Stomach (tissue), 9 donors: ENCODE data around the gene TJP2. TPM values are rescaled to one million over a fixed set of nuclear protein-coding genes. Genes with fewer than 3 reads are reported as not detected.
"Not testable (repeated sequence)": the region's sequence is repeated elsewhere in the genome, so short reads cannot be mapped to it uniquely, and the experiment has no call there.

ENCODE experiments used
- DNase-seq, 2 donors: peaks; one replicate each; pipeline versions ENCODE4 v3.0.0 to v3.0.0-alpha.2; 2013 to 2019
- H3K27ac ChIP-seq, 5 donors: fragments of 200-600 bp in 4 of 5; sonication (generic) in 4 of 5; one replicate each; pipeline ENCODE4 v1.5.1; 2013 to 2019; ENCODE audit warnings: mild to moderate bottlenecking in 1 of 5, moderate library complexity in 1 of 5
- H3K27me3 ChIP-seq, 3 donors: fragments of 200-600 bp; sonication (generic); one replicate each; pipeline ENCODE4 v1.5.1; 2017 to 2019; ENCODE audit warnings: mixed run types in 1 of 3
- H3K36me3 ChIP-seq, 4 donors: fragments of 200-600 bp; sonication (generic); 1 replicate in 3 of 4; 2 replicates in 1 of 4; pipeline ENCODE4 v1.5.1; 2016 to 2019
- H3K4me1 ChIP-seq, 4 donors: fragments of 200-600 bp; sonication (generic); one replicate each; pipeline ENCODE4 v1.5.1; 2016 to 2019
- H3K4me3 ChIP-seq, 4 donors: fragments of 200-600 bp; sonication (generic) in 3 of 4; one replicate each; pipeline ENCODE4 v1.5.1; 2016 to 2019; ENCODE audit warnings: mild to moderate bottlenecking in 1 of 4
- H3K9me3 ChIP-seq, 4 donors: fragments of 200-600 bp; sonication (generic); one replicate each; pipeline ENCODE4 v1.5.1; 2016 to 2019
- CTCF ChIP-seq, 7 experiments: fragments of 450-650 bp in 4 of 7; fragments of 200-600 bp in 3 of 7; sonication (generic) in 3 of 7; IDR thresholded peaks; one replicate each; pipeline ENCODE4 v1.5.1; 2016 to 2019; ENCODE audit warnings: antibody characterized with exemption in 7 of 7, control low read depth in 2 of 7, mild to moderate bottlenecking in 1 of 7
- EP300 ChIP-seq: sonication (generic); formaldehyde crosslinking; IDR thresholded peaks from one replicate; pipeline ENCODE4 v1.6.1; 2017; ENCODE audit warnings: antibody characterized with exemption
- POLR2A ChIP-seq, 4 donors: fragments of 450-650 bp; IDR thresholded peaks; one replicate each; pipeline ENCODE4 v1.6.1; 2016; ENCODE audit warnings: antibody characterized with exemption in 4 of 4, control low read depth in 2 of 4, mild to moderate bottlenecking in 1 of 4, moderate library complexity in 1 of 4
- POLR2AphosphoS5 ChIP-seq, 3 donors: sonication (generic); formaldehyde crosslinking; IDR thresholded peaks; one replicate each; pipeline ENCODE4 v1.6.1; 2016; ENCODE audit warnings: antibody characterized with exemption in 3 of 3
- WGBS, 5 donors: extraction: QIAGEN DNeasy Blood & Tissue Kit in 3 of 5; methylation state at CpG; one replicate each; pipeline versions ENCODE4 v1.1.5 to v1.1.7; 2013 to 2018; 5-methylcytosine and 5-hydroxymethylcytosine counted together
- intact Hi-C: fragments of 100-400 bp; cut with DNase I; formaldehyde crosslinking; loops from one replicate; pipeline ENCODE4 v1.15.1; 2023; ENCODE audit warnings: low total_unique reads
- polyA plus RNA-seq, 3 donors: library from polyadenylated mRNA; stranded (reverse); fragments of 200-250 nt; gene quantifications; one replicate each; pipeline ENCODE4 v1.2.3, GENCODE V29; 2013
- total RNA-seq, 5 donors: library from RNA; depleted of rRNA; stranded (reverse); fragments of >200 nt; gene quantifications; one replicate each; pipeline versions ENCODE4 v1.1.0 to v1.2.3, GENCODE V29; 2014 to 2016
- donor health status: healthy with polysubstance abuse.
- donor health status: Bipolar disorder and iron deficiency.
- donor health status: healthy.

Gene TJP2
- total and polyA plus RNA-seq, 8 donors, result 28.6 to 371 (median 150) TPM

DNA sequence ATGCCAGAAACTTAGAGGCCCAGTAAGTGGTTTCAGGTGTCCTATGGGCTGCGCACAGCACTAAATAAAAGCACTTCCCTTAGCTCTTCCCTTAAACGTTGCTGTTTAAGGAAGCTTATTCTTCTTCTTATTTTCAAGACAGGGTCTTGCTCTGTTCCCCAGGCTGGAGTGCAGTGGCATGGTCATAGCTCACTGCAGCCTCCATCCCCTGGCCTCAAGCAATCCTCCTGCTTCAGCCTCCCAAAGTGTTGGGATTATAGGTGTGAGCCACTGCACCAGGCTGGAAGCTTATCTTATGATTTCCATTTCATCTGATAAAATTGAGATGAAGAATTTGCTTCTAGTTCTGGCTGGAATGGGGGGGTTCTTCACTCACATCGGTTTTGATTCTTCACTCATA is 15.6 kb upstream of the TJP2 start:
- intact Hi-C loops, result no loop called here
- H3K27ac ChIP-seq, result no peak overlapping the region
- no peaks in the 10 kb centered on the region for H3K9me3 ChIP-seq
- H3K4me1 ChIP-seq, result peaks cover 0 to 16% (median 3%) of the 10 kb centered on the region in 4 donors
- H3K4me3 ChIP-seq, result no peak overlapping the region
- DNase-seq, result no peak
- peaks cover 0 to 20% (median 3%) of the 10 kb centered on the region in 4 donors for H3K36me3 ChIP-seq
- WGBS, 5 donors, result 63 to 79% (median 68%) methylated on average over 3 of the region's 3 CpGs
- H3K27me3 ChIP-seq, result no peaks in the 10 kb centered on the region
- no peak for TF ChIP-seq POLR2A (IDR thresholded peaks at IDR 0.05)
- no peak for TF ChIP-seq POLR2AphosphoS5 (IDR thresholded peaks at IDR 0.05)
- TF ChIP-seq EP300, result no peak
- TF ChIP-seq CTCF (IDR thresholded peaks at IDR 0.05), result no peak

DNA sequence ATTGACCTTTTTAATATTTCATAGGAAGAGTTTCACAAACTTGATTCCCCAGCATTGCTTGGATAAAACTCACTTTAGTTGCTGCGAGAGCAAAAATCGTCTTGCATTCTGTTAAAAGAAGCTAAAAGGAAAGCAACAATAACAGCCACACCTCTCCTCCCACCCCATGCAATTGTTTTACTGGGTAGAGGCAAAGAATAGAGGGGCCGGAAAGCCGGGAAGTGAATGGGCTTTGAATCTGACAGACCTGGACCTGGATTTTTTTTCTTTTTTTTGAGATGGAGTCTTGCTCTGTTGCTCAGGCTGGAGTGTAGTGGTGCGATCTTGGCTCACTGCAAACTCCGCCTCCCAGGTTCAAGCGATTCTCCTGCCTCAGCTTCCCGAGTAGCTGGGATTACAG is 9.5 kb upstream of the TJP2 start:
- H3K27me3 ChIP-seq, H3K9me3 ChIP-seq, intact Hi-C loops, H3K36me3 ChIP-seq, H3K4me3 ChIP-seq, DNase-seq, H3K4me1 ChIP-seq, H3K27ac ChIP-seq: not testable (repeated sequence)
- WGBS, 5 donors, result 83 to 90% (median 90%) methylated on average over 8 of the region's 8 CpGs

DNA sequence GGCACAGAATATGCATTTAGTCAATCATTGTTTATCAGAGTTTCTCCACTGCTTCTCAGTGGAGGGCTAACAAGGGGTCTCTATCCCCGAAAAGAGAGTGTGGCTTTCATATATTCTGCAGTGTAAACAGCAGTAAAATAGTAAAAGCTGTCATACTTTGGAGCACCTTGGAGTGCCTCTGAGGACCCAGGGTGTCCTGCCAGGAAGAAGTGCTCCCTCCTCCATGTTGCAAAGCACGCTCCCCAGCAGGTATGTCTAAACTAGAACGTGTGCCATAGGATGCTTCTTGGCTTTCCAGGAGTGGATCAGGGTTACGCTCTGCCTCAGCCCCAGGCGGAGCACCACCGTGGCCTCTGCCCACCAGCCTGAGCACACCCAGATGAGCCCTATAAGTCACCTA is 8.5 kb upstream of the TJP2 start:
- Histone ChIP-seq H3K36me3 (peaks cover 0 to 10% (median 4%) of the 10 kb centered on the region in 4 donors), H3K9me3 (no peaks in the 10 kb centered on the region), H3K4me3 (no peak overlapping the region), H3K27ac (no peak overlapping the region), H3K27me3 (no peaks in the 10 kb centered on the region), H3K4me1 (peaks cover 0 to 12% (median 5%) of the 10 kb centered on the region in 4 donors)
- WGBS, 5 donors, result 91 to 95% (median 93%) methylated on average over 4 to 6 of the region's 6 CpGs
- TF ChIP-seq CTCF (IDR thresholded peaks at IDR 0.05) (no peak), EP300 (no peak), POLR2AphosphoS5 (IDR thresholded peaks at IDR 0.05) (no peak), POLR2A (IDR thresholded peaks at IDR 0.05) (no peak)
- intact Hi-C loops, result no loop called here
- no peak for DNase-seq

DNA sequence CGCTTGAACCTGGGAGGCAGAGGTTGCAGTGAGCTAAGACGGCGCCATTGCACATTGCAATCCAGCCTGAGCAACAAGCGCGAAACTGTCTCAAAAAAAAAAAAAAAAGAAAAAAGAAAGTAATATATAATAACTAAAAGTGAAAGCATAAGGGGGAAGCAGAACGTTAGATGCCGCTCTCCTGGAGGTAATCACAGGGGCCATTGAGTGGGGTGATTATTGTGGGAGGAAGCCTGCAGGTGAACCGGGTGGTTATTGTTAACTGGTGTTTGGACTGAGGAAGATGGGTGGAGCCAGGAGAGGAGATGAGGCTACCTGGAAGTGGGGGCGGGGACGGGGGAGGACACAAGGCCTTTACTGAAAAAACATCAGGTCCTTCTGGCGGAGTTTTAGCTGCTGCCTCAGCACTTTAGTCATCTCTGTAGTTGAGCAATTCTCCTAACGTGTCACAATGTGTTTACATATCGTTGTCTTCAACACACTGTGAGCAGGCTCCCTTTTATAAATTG is 5.3 kb upstream of the TJP2 start:
- TF ChIP-seq CTCF (IDR thresholded peaks at IDR 0.05), result no peak
- TF ChIP-seq POLR2A (IDR thresholded peaks at IDR 0.05), result no peak
- TF ChIP-seq EP300, result no peak
- peak in 1 of 3 donors; percentile 19 for TF ChIP-seq POLR2AphosphoS5 (IDR thresholded peaks at IDR 0.05)
- H3K4me3 ChIP-seq, result peak overlapping the region in 1 of 4 donors; percentile 8

DNA sequence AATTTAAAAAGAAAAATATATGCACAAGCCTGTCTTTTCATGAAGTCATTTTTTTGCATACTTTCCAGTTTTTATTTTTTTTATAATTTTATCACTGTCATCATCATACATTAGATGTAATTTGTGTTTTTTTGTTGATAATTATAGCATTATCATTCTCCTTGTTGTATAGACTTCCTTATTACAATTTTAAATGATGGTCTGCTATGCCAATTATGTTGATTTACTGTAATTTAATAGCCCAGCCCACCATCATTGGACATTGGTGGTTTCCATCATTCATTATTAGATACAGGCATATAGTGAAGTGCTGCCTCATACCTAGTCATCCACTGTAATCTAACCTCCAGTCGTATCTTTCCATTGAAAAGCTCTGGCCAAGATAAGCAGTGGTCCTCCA is 3.8 kb upstream of the TJP2 start:
- Histone ChIP-seq H3K27me3 (peaks cover 0 to 7% (median 0%) of the 10 kb centered on the region in 3 donors), H3K9me3 (no peaks in the 10 kb centered on the region), H3K27ac (no peak overlapping the region), H3K4me1 (peaks cover 16 to 54% (median 33%) of the 10 kb centered on the region in 4 donors), H3K4me3 (no peak overlapping the region), H3K36me3 (peaks cover 0 to 9% (median 3%) of the 10 kb centered on the region in 4 donors)
- DNase-seq, result no peak
- 43 to 81% (median 75%) methylated on average over 1 of the region's 1 CpG for WGBS, 5 donors
- no peak for TF ChIP-seq CTCF (IDR thresholded peaks at IDR 0.05)
- no peak for TF ChIP-seq POLR2A (IDR thresholded peaks at IDR 0.05)
- no peak for TF ChIP-seq EP300
- intact Hi-C loops, result loop anchor here (5.0 kb wide), 1 partner anchor 38 kb away; no protein-coding TSS in a partner anchor

More for the DNA sequence above, 5.3 kb upstream of the TJP2 start:
- peak in 1 of 2 donors; percentile 57 for DNase-seq
- peaks cover 13 to 41% (median 21%) of the 10 kb centered on the region in 4 donors for H3K4me1 ChIP-seq
- no peak overlapping the region for H3K27ac ChIP-seq
- H3K36me3 ChIP-seq, result peaks cover 0 to 10% (median 4%) of the 10 kb centered on the region in 4 donors
- H3K9me3 ChIP-seq, result no peaks in the 10 kb centered on the region
- H3K27me3 ChIP-seq, result peaks cover 0 to under 1% (median 0%) of the 10 kb centered on the region in 3 donors
- intact Hi-C loops, result no loop called here
- WGBS, 5 donors, result 55 to 71% (median 66%) methylated on average over 13 of the region's 13 CpGs
